CD4-positive, alpha-beta T cell treated with Interleukin-6 for 4 hours (primary cell): ENCODE measurements around the gene AKR1C1.
"Not testable (repeated sequence)": the region's sequence is repeated elsewhere in the genome, so short reads cannot be mapped to it uniquely, and the experiment has no call there.

ENCODE experiments used
- DNase-seq: peaks from one replicate; pipeline ENCODE4 v3.0.0-alpha.2; 2020; ENCODE audit warnings: mixed read lengths

The AKR1C1 gene

DNA sequence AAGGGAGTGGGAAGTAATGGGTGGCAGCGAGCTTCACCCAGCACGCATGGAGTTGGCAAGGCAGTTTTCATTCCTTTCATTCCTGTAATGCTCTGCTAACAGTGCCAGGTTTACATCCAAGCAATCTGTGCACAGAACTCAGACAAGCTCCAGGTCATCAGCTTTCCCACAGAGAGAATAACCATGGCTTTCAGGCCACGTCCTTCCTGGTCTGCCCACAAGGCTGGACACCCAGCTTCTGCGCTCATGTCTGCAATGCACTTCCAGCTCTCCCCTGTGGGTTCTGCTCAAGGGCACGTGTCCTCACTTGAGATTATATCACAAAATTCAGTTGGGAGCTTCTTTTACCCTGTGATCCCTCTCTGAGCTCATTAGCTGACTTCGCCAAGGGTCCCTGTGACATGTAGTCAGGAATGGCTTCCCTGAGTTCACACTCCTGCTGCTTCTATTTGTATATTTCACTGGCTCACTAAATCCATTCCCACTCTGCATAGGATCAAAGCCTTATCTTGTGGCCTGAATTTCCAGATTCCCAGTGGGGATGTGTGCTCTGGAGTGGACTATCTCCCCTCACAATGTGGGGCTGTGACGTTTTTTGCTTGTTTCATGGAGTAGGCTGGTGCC lies 21.9 kb downstream of the AKR1C1 start:
- no peak for DNase-seq

GRCh38 chr10:4988000-4988641 lies 24.9 kb downstream of the AKR1C1 start:
- not testable (repeated sequence) for DNase-seq

GRCh38 chr10:4990217-4990616 lies 27.0 kb downstream of the AKR1C1 start:
- DNase-seq: no peak

GRCh38 chr10:4991463-4991862 lies 28.2 kb downstream of the AKR1C1 start:
- not testable (repeated sequence) for DNase-seq

DNA sequence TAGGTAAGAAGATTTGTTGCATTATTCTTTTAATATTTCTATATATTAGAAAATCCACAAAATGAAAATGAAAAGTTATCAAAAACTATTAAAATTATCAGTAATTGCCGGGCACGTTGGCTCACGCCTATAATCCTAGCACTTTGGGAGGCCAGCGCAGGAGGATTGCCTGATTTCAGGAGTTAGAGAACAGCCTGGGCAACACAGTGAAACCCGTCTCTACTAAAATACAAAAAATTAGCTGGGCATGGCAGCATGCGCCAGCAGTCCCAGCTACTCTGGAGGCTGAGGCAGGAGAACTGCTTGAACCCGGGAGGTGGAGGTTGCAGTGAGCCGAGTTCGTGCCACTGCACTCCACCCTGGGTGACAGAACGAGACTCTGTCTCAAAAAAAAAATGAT lies 29.3 kb downstream of the AKR1C1 start:
- not testable (repeated sequence) for DNase-seq

- not testable (repeated sequence) for DNase-seq
Observed at GRCh38 chr10:4994260-4994659, 31.0 kb downstream of the AKR1C1 start.

- no peak for DNase-seq
Observed at GRCh38 chr10:4998671-4999070, 35.5 kb downstream of the AKR1C1 start.

DNA sequence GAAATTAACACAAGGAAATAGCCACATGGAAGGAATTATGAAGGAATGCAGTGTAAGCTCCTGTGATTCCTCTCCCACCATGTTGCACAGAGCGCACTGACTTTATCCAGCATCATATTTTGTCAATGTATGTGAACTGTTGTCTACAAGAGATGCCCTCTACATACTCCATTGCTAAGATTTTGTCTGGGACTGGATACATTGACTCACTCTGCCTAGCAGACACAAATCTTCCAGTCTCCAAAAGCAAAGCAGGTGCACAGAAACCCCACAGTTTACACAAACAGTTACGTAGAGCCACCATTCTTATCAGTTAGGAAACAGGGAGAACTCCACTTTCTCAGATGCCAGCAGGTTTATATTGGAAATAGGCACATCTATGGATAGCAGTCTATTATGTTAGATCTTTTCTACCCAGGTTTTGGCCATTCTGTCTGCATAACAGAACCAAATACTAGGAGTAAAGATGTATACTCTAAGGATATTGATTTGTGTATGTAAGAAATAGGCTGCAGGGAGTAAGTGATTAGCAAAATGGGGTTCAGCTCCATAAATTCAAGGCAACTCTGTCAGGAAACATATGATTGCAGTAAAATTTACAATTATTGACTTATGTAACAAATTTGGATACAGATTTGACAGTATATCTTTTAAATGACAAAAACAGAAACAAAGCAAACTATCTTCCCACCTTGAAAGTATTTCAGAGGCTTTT lies 39.0 kb downstream of the AKR1C1 start:
- no peak for DNase-seq

- DNase-seq: not testable (repeated sequence)
Observed at GRCh38 chr10:5003127-5004029, 40.2 kb downstream of the AKR1C1 start, which contains the start of gene AKR1C2. TSS of gene AKR1C2 (minus strand) at chr10:5003857. CDS start at chr10:5003835, 22 bp downstream.

GRCh38 chr10:5004030-5004385 lies 40.8 kb downstream of the AKR1C1 start:
- DNase-seq: not testable (repeated sequence)

- not testable (repeated sequence) for DNase-seq
Observed at GRCh38 chr10:5004501-5004900, 41.3 kb downstream of the AKR1C1 start.

- DNase-seq: not testable (repeated sequence)
Observed at GRCh38 chr10:5008857-5009548, 45.8 kb downstream of the AKR1C1 start.

GRCh38 chr10:5010043-5010442 lies 46.8 kb downstream of the AKR1C1 start:
- DNase-seq: not testable (repeated sequence)

- not testable (repeated sequence) for DNase-seq
Observed at GRCh38 chr10:5011392-5011791, 48.2 kb downstream of the AKR1C1 start.

- DNase-seq: no peak
Observed at GRCh38 chr10:5012595-5012994, 49.4 kb downstream of the AKR1C1 start.

GRCh38 chr10:5013385-5013784 lies 50.2 kb downstream of the AKR1C1 start:
- no peak for DNase-seq

DNA sequence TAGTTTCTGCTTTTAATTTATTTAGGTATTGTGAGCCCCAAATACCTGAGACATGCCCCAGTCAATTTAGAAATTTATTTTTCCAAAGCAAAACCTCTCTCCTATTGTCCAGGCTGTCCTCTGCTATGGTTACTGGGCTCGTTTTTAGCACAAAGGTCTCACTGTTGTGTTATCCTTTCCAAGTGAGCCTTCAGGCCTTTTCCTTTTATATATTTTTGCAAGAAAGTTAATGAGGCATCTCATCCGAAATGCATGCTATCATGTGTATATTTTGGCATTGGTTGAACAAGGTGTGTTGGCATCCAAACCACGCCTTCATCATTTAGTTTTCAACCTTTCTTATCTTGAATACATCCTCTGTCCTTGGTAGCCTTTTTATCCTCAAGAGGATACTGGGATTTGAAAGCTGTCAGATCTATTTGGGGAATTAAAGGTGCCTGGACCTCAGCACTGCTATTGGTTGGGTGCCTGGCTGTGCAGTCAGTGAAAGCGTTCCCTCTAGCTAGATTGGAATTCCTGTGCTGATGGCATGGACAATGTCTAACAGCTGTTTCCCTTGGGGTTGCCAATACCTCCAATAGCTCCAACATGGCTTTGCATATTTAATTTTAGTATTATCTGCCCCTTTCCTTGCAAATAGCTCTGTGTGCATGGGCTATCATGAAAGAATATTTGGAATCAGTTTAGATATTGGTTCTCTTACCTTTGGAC lies 51.1 kb downstream of the AKR1C1 start:
- not testable (repeated sequence) for DNase-seq

DNA sequence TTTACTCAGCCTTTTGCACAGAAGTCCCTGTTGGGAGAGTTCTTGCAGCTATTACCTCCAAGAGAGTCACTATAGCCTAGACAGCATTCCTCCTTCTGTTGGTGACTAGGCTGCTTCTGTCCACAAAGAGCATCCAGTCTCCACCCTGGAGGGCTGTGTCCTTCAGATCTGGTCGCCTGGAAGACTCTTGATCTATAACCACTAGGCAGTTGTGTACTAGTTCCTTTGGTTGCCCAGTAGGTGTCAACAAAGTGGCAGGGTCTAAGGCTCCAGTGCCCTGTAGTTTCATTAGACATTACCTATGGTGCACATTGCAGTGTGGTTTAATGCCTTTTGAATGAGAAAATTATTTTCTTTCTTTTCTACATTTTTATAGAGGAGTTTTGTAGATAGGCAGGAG lies 51.7 kb downstream of the AKR1C1 start:
- DNase-seq: no peak

DNA sequence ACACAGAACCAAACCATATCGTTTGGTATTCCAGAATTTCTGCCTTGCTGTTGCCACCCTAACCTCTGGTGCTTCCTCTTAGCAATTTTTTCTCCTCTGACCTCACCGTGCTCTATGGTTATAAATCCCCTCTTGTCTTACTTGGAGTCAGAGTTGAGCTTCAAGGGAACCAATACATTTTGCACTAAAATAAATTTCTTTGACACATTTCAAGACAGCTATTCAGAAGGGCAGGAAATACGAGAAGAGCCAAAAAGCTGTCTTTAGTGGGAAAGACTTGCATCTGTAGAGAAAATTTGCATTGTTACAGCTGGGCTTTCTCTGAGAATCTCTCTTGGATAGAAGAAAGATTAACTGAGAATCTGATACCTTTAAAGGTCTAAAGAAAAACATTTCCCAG lies 54.9 kb downstream of the AKR1C1 start:
- no peak for DNase-seq

- DNase-seq: not testable (repeated sequence)
Observed at GRCh38 chr10:5018671-5019277, 55.6 kb downstream of the AKR1C1 start.
